Adrenal gland (tissue), 5 donors: ENCODE measurements around the gene SLC29A3.

Source experiments
- CTCF ChIP-seq, 6 experiments: fragments of 450-650 bp in 4 of 6; fragments of 200-600 bp in 2 of 6; sonication (generic) in 1 of 6; IDR thresholded peaks; 1 replicate in 5 of 6; 2 replicates in 1 of 6; pipeline versions ENCODE4 v1.5.1 to v1.8.0; 2016 to 2021; ENCODE audit warnings: antibody characterized with exemption in 6 of 6, mild to moderate bottlenecking in 2 of 6, moderate library complexity in 1 of 6
- POLR2A ChIP-seq, 2 donors: fragments of 450-650 bp; IDR thresholded peaks; one replicate each; pipeline ENCODE4 v1.6.1; 2017; ENCODE audit warnings: antibody characterized with exemption in 2 of 2, mild to moderate bottlenecking in 2 of 2, moderate library complexity in 1 of 2
- donor health status: DM: no; HTN: no; CAD: no.

DNA sequence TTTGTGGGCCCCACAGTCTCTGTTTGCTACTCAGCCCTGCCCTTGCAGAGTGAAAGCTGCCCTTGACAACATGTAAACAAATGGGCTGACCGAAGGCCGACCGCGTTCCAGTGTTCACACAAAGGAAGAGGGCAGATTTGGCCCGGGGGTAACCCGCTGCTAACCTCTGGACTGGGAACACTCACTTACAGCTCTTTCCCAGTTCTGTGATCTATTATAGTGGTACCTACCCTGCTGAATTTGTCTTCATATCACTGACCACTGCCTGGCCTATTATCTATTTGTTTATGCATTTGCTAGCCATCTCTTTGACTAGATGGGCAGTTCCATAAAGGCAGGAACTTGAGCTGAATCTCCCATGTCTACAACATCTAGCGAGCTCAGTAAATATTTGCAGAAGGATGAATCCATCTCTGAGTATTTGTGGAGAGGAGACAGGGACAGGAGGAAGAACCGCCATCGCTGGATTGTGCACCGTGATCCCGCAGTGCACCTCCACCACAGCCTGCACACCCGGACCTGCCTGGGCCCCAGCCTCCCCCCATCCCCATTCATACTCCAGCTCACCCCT lies 15.2 kb downstream of the SLC29A3 start:
- TF ChIP-seq CTCF (IDR thresholded peaks at IDR 0.05) = no peak
- TF ChIP-seq POLR2A (IDR thresholded peaks at IDR 0.05) = no peak
